HG02571 (cell line): ENCODE results near the gene PHACTR4.
"Not testable (repeated sequence)": the region's sequence is repeated elsewhere in the genome, so short reads cannot be mapped to it uniquely, and the experiment has no call there.

Experiments used
- ATAC-seq: cut with Tn5 transposase; IDR thresholded peaks from one replicate; pipeline ENCODE4 v1.9.1; 2021; ENCODE audit warnings: mild to moderate bottlenecking, moderate library complexity; ENCODE audit not compliant: unreplicated experiment

Gene PHACTR4

GRCh38 chr1:28369371-28370238 is at the start of gene PHACTR4:
TSS of gene PHACTR4 (plus strand) at chr1:28369740. CDS start at chr1:28407448, 37,708 bp downstream.
- ATAC-seq: peak; percentile 84

- ATAC-seq: no peak
Measured at GRCh38 chr1:28322194-28322593, 47.3 kb upstream of the PHACTR4 start.

- no peak for ATAC-seq
Measured at GRCh38 chr1:28323720-28324119, 45.8 kb upstream of the PHACTR4 start.

DNA sequence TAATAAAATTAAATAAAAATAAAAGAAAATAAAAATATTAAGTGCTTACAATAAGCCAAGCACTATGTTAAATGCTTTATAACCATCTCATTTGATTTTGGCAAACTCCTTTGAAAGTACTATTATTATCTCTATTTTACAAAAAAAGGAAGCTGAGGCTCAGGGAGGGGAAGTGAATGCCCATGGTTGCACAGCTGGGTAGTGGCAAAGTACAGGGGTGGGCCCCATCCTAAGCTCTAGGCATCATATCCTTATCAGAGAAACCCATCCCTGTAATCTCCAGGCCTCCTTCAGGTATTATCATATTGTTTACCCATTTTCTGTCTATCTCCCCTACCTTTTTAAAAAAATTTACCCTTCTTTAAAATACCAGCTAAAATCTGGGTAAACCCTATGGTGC is 43.0 kb upstream of the PHACTR4 start:
- ATAC-seq: no peak

DNA sequence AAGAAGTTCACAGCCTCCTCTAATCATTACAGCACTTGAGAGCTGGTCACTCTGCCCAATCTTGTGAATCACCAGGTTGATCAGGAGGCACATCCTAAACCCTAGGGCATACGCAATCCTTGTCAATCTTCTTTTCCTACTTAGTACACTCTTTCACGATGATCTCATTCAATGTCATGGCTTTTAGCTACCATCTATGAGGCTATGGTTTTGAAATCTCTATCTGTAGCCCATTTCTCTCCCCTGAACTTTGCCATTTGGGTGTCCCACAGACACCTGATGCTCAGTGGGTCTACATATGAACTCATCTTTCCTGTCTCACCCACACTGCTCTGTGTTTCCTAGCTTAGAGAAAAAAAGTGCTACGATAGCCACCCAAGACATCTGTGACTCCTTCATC is 42.6 kb upstream of the PHACTR4 start:
- no peak for ATAC-seq

- not testable (repeated sequence) for ATAC-seq
Measured at GRCh38 chr1:28327431-28327830, 42.1 kb upstream of the PHACTR4 start.

GRCh38 chr1:28328228-28328648 is 41.3 kb upstream of the PHACTR4 start:
- no peak for ATAC-seq

GRCh38 chr1:28329395-28330153 is 40.0 kb upstream of the PHACTR4 start:
- ATAC-seq: no peak

DNA sequence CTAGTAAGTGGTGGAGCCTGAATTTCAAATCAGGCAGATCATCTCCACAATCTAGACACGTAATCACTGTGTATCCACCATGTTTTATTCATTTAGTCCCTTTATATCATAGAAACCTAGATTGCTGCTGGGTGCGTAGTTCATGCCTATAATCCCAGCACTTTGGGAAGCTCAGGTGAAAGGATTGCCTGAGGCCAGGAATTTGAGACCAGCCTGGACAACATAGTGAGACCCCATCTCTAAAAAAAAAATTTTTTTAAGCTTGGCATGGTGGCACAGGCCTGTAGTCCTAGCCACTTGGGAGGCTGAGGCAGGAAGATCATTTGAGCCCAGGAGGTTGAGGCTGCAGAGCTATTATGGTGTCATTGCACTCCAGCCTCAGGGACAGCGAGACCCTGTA is 30.6 kb upstream of the PHACTR4 start:
- no peak for ATAC-seq

DNA sequence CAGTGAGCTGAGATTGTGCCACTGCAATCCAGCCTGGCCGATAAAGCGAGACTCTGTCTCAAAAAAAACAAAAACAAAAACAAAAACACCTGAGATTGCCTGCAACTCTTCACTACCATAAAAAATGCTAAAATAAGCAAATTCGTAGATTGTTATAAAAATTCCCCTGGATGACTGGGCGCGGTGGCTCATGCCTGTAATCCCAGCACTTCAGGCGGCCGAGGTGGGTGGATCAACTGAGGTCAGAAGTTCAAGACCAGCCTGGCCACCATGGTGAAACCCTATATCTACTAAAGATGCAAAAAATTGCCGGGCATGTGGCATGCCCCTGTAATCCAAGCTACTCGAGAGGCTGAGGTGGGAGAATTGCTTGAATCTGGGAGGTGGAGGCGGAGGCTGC is 30.0 kb upstream of the PHACTR4 start:
- ATAC-seq: no peak

DNA sequence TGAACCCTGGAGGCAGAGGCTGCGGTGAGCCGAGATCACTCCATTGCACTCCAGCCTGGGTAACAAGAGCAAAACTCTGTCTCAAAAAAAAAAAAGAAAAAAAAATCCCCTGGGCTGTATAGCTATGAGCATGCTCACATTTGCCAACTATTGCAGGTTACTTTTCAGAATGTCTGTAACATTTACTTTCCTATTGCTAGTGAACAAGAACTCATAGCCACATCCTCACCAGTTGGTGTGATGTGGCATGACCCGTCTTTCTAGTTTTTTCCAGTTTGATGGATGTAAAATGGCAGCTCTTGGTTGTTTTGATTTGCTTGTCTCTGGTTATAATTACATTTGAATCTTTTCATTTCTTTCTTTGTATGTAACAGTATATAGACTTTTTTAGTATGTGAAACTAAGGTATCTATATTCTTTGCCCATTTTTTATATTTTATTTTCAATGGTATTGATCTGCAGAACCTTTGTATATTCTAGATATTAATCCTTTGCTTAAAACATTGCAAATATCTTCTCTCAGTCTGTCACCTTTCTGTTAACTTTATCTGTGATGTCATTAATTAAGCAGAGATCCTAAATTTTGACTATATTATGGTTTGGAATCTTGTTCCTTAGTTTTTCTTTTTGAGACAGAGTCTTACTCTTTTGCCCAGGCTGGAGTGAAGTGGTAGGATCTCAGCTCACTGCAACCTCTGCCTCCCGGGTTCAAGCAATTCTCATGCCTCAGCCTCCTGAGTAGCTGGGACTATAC is 29.1 kb upstream of the PHACTR4 start:
- no peak for ATAC-seq

DNA sequence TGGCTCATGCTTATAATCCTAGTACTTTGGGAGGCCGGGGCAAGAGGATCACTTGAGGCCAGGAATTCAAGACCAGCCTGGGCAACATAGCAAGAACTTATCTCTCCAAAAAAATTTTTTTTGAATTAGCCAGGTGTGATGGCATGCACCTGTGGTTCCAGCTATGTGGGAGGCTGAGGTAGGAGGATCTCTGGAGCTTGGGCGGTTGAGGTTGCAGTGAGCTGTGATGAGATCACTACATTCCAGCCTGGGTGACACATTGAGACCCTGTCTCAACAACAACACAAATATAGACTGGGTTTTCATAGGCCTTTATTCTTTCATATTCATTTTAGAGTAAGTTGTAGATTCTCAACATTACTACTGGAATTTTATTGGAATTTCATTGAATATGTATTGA is 27.9 kb upstream of the PHACTR4 start:
- ATAC-seq: no peak

- no peak for ATAC-seq
Measured at GRCh38 chr1:28343405-28343804, 26.1 kb upstream of the PHACTR4 start.

DNA sequence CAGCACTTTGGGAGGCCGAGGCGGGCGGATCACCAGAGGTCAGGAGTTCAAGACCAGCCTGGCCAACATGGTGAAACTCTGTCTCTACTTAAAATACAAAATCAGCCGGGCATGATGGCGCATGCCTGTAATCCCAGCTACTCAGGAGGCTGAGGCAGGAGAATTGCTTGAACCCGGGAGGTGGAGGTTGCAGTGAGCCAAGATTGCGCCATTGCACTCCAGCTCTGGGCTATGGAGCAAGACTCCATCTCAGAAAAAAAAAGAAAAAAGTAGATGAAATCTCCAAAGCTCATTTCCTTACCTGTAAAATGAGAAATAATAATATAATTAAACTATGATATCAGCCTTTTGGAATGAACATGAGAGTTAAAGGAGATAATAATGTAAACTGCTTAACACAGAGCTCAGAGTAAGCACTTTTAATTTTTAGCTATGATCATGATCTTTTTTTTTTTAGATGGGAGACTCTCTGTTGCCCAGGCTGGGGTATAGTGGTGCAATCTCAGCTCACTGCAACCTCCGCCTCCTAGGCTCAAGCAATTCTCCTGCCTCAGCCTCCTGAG is 16.2 kb upstream of the PHACTR4 start:
- not testable (repeated sequence) for ATAC-seq

- ATAC-seq: no peak
Measured at GRCh38 chr1:28354121-28354520, 15.4 kb upstream of the PHACTR4 start.

DNA sequence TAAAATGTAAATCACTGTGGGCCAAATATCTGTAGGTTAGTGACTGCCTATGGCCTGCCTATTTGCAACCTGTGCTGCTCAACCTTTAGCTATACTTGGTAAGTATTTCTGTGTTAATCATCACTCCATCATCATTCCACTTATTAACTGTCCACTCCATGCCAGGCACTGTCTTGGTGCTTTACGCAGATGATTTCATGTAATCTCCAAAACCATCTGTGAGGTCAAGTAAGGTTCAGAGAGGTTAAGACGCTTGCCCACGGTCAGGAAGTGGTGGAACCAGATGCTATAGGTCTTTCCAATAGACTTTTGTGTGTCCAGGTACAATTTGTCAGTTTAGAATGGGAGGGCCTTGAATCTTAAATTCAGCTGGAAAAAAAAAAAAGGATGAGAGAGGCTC is 10.8 kb upstream of the PHACTR4 start:
- ATAC-seq: no peak

GRCh38 chr1:28359592-28360239 is 9.8 kb upstream of the PHACTR4 start:
- ATAC-seq: no peak

GRCh38 chr1:28364888-28365287 is 4.7 kb upstream of the PHACTR4 start:
- no peak for ATAC-seq

GRCh38 chr1:28365864-28366263 is 3.7 kb upstream of the PHACTR4 start:
- ATAC-seq: no peak

GRCh38 chr1:28368608-28369007 is 932 bp upstream of the PHACTR4 start:
- not testable (repeated sequence) for ATAC-seq
